ENCODE results near the gene SYTL3.
"Not testable (repeated sequence)": the region's sequence is repeated elsewhere in the genome, so short reads cannot be mapped to it uniquely, and the experiment has no call there.

SYTL3 gene

GRCh38 chr6:158642097-158642601 is 7.7 kb upstream of the SYTL3 start:
- no peak for DNase-seq

GRCh38 chr6:158643836-158644230 is 6.0 kb upstream of the SYTL3 start:
- DNase-seq: no peak

GRCh38 chr6:158644231-158645063 is 5.4 kb upstream of the SYTL3 start, which contains the start of gene DYNLT1:
DYNLT1 (minus strand) TSS chr6:158644743; CDS start chr6:158644708, 35 bp downstream.
- peak; percentile 95 for DNase-seq

GRCh38 chr6:158645064-158646022 is 4.5 kb upstream of the SYTL3 start:
- no peak for DNase-seq

GRCh38 chr6:158646023-158646910 is 3.6 kb upstream of the SYTL3 start:
- no peak for DNase-seq

- DNase-seq: no peak
Observed at GRCh38 chr6:158647501-158647900, 2.4 kb upstream of the SYTL3 start.

GRCh38 chr6:158648682-158649131 is 1.1 kb upstream of the SYTL3 start:
- no peak for DNase-seq

GRCh38 chr6:158651981-158652737 is 2.3 kb downstream of the SYTL3 start:
- DNase-seq: not testable (repeated sequence)

GRCh38 chr6:158653577-158654354 is 3.9 kb downstream of the SYTL3 start:
- no peak for DNase-seq

- DNase-seq: no peak
Observed at GRCh38 chr6:158654498-158654897, 4.6 kb downstream of the SYTL3 start.

- no peak for DNase-seq
Observed at GRCh38 chr6:158654960-158655489, 5.2 kb downstream of the SYTL3 start.

- DNase-seq: no peak
Observed at GRCh38 chr6:158655569-158656450, 6.0 kb downstream of the SYTL3 start.

- not testable (repeated sequence) for DNase-seq
Observed at GRCh38 chr6:158656986-158657385, 7.1 kb downstream of the SYTL3 start.

- DNase-seq: no peak
Observed at GRCh38 chr6:158660333-158660754, 10.5 kb downstream of the SYTL3 start.

GRCh38 chr6:158661156-158661685 is 11.4 kb downstream of the SYTL3 start:
- DNase-seq: no peak

- DNase-seq: no peak
Observed at GRCh38 chr6:158662607-158662953, 12.7 kb downstream of the SYTL3 start.

GRCh38 chr6:158662954-158663624 is 13.2 kb downstream of the SYTL3 start:
- DNase-seq: peak; percentile 64

- DNase-seq: no peak
Observed at GRCh38 chr6:158663625-158664165, 13.8 kb downstream of the SYTL3 start.

Measured in NCI-H1417 treated with DMSO at 0.1 percent for 48 hours (cell line).